NCI-H345 treated with DMSO at 0.1 percent for 48 hours (cell line): ENCODE results near the gene KLF15.

Experiments
- DNase-seq: peaks from one replicate; lab custom pipeline; 2025; ENCODE audit not compliant: unreplicated experiment; lab: John Stamatoyannopoulos, UW

The KLF15 gene

GRCh38 chr3:126364130-126364695 is 7.0 kb upstream of the KLF15 start:
- DNase-seq: no peak

GRCh38 chr3:126361211-126361610 is 4.0 kb upstream of the KLF15 start:
- DNase-seq: no peak

DNA sequence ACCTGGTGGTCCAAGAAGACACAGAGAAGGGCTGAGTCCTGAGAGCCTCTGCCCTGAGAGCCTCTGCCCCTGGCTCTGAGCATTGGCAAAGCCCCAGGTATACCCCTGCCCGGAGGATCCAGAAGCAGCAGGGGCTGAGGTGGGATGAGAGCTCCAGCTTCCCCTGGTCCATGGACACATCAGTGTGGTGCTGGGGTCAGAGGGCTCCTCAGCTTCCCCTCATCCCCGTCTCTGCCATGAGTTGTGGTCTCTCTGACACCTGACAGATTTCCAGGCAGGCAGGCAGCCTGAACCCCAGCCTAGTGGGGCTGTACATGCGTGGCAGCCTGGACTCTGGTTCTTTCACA is 3.5 kb upstream of the KLF15 start:
- no peak for DNase-seq

GRCh38 chr3:126360046-126360713 is 3.0 kb upstream of the KLF15 start:
- no peak for DNase-seq

DNA sequence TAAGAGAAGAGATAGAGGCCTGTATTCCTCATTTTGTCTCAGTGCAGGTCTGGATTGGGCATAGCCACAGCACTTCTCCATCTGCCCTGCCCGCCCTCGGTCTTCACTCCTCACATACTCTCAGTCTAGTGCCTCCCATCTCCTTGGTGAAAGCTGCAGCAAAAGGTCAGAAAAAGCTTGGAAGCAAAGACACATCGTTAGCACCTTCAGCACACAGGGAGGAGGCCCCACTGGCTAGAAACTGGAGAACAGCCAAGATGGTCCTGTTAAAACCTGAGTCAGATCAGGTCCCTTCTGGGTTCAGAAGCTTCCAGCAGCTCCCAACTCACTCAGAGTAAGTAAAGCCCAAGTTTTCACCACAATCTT is 1.6 kb upstream of the KLF15 start:
- DNase-seq: no peak

DNA sequence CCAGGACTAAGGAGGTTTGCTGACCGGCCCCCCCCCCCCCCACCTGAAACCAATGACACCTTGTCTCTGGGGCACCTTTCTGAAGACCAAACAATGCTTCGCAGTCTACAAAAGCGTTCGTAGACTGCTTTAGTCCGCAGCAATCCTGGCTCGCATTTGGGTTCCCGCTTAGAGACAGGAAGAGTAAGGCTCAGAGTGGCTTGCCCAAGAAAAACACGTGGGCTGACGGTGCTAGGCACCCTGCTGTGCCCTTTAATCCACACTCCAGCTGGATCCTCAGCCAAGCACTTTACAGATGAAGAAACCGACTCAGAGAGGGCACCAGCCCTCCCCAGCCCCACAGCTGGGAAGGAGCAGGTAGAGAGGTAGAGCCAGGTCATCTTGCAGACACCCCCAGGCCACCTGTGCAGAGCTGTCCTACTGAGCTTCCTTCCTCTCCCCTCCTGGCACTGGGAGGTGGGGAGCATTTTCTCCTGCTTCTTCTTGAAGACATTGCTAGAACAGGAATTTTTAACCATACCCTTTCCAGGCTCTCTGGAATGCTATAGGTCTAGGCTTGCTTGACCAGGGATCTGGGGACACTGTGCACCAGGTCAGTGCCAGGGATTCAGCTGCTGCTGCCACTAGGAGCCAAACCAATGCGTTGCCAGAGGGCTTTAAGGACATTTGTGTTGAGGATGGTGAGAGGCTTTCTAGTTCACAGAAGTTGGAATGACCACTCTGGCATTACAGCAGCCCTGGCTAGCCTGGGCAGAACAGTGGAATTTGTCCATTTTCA is 1.0 kb upstream of the KLF15 start:
- DNase-seq: no peak

GRCh38 chr3:126356373-126357264 is 589 bp downstream of the KLF15 start:
- DNase-seq: no peak

GRCh38 chr3:126355777-126356372 is 1.3 kb downstream of the KLF15 start:
- DNase-seq: no peak

DNA sequence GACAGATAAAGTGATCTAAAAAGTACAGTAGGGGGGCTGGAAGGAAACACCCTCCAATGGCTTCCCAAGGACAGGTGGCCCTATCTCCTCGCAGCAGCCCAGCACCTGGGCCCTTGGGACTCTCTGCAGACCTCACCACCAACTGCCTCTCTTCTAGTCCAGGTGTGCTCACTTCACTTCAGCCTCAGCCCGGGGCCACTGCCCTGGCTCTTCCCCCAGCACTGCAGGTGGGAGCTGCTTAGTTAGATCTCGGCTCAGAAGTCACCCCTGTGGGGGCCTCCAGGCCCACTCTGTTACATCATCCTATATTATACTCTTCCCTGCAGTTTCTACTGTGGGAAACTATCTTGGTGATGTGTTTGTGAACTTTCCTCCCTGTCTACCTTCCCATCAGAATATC is 2.0 kb downstream of the KLF15 start:
- DNase-seq: no peak

DNA sequence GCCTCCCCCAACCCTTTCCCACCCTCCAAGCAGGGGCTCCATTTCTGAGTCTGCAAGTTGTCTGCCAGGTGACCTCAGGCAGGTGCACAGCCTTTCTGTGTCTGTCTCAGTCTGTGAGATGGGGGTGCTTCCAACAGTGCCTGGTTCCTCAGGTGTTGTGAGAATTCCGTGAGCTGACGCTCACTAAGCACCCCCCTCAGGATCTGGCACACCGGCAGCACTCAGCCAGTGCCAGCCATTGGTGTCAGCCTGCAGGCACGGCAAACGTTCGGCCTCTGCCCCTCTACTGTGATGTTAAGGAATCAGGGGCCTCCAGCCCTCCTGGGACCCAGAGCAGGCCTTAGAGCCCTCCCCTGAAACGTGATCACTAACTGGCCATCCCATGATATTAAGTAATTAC is 2.4 kb downstream of the KLF15 start:
- no peak for DNase-seq

DNA sequence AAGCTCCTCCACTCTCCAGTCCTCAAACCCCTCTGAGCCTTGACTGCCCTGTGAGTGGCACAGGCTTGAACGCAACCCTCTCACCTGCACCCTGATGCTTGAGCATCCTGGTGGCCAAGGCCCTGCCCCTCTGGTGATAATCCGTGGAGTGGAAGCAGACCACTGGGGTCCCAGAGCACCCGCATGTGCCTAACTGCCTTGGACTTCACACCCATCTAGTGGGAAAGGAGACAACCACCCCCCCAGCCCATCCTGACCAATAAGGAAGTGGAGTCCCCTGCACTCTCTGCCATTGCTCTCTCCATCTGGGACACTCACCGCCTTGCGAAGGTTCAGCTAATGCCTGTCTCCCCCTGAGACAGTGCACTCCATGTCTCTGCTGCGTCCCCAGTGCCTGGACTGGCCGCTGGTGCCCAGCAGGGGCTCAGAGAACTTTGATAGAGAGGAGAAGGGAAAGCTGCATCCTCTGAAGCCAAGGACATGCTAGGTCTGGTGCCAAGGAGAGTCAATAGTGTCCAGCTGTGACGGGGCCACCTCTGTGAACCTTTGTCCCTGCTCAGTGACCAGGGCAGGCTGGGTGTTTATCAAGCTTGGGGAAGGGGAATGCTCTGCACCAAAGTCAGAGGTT is 3.4 kb downstream of the KLF15 start:
- no peak for DNase-seq

- DNase-seq: no peak
These were observed 4.4 kb downstream of the KLF15 start for GRCh38 chr3:126352476-126353454.

DNA sequence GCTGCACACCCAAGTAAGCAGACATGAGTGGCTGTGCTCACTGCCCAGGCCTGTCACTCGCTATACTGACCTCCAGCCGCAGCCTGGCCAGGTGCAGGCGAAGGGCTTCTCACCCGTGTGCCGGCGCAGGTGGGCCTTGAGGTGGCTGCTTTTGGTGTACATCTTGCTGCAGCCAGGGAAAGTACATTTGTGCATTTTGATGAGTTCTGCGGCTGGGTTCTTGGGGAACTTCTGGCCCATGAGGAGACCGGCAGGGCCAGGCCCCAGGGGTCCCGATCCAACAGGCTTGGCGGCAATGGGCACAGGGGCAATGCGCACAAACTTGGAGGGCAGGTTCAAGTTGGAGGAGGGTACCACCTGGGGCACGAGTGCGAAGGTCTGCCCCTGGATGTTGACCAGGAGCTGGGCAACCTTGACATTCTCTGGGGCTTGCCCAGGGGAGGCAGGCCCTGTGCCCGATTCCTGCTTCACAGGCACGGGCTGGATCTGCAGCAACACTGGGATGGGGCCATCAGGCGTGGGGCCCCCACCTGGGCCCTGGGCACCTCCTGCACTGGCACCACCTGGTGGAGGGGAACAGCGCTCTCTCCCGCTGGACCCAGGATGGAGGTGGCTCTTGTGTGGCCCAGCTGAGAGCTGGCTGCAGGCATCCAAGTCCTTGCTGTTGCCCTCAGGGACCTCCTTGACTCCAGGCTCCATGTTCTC is 5.3 kb downstream of the KLF15 start:
- DNase-seq: no peak

DNA sequence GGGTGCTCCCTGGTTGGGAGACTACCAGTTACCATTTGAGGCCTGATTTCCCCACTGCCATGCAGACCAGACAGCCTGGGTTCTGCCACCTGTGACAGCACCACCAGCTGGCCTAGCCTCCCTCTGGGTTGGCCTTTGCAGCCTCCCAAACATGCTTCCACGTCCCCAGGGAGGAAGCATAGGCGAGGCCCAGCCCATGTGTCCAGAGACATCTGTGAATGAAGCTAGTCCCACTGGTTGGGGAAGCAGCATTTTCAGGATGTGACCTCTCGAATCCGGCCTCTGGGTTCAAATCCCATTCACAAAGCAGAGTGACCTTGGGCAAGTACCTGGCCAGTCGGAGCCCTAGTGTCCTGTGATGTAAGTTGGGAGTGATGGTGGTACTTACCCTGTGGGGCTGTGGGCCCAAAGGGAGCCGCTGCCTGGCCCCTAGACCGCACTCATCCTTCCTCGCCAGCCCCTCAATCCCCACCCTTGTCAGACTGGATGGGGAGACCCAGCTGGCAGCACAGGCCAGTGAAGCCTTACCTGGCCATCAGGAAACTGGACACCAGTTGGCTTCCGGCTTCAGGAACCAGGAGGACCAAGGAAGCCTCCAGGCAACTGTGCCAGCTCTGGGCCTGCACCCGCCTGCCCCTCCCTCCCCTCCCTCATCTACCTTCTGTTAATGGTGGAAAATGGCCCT is 6.0 kb downstream of the KLF15 start:
- no peak for DNase-seq

GRCh38 chr3:126350502-126351085 is 6.6 kb downstream of the KLF15 start:
- DNase-seq: no peak

GRCh38 chr3:126349611-126350501 is 7.4 kb downstream of the KLF15 start:
- DNase-seq: no peak

DNA sequence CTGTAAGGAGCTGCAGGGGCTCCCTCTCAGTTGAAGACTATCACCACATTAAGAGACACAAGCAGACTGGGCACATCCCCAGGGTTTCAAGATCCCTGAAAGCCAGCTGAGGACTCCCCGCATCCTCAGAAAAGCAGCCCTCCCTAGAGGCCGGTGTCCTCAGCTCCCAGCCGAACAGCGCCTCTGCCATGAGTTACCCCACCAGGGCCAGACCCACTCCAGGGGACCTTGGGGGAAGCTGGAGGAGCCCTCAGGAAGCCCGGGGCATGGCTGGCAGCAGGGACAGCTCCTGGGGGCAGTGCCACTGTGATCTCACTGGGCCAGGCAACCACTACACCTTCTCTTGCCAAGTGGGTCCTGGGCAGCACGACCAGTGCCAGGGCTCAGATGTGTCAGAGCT is 8.1 kb downstream of the KLF15 start:
- no peak for DNase-seq
